Adipocyte (in vitro differentiated cells): ENCODE results near the gene SHISAL1.

ENCODE experiments used
- DNase-seq: peaks from one replicate; pipeline ENCODE4 v3.0.0-alpha.2; 2015; ENCODE audit warnings: low read depth
- H3K27me3 ChIP-seq: replicated peaks from 2 replicates; pipeline ENCODE4 v1.7.0; 2013; ENCODE audit warnings: mild to moderate bottlenecking, low read length, moderate library complexity; ENCODE audit not compliant: control insufficient read depth, insufficient read depth
- H3K36me3 ChIP-seq: 2 replicates; pipeline ENCODE4 v1.7.0; 2013; ENCODE audit warnings: low read length, mild to moderate bottlenecking, moderate library complexity; ENCODE audit not compliant: control insufficient read depth, insufficient read depth, severe bottlenecking
- H3K4me1 ChIP-seq: 2 replicates; pipeline ENCODE4 v1.7.0; 2013; ENCODE audit warnings: mild to moderate bottlenecking, low read length, moderate library complexity; ENCODE audit not compliant: control insufficient read depth, insufficient read depth
- H3K4me3 ChIP-seq: 2 replicates; pipeline ENCODE4 v1.7.0; 2013; ENCODE audit warnings: mild to moderate bottlenecking, low read length, moderate library complexity
- H3K9ac ChIP-seq: 2 replicates; pipeline ENCODE4 v1.7.0; 2013; ENCODE audit warnings: mild to moderate bottlenecking, low read length, moderate library complexity
- H3K9me3 ChIP-seq: 2 replicates; pipeline ENCODE4 v1.7.0; 2013; ENCODE audit warnings: mild to moderate bottlenecking, low read length, moderate library complexity; ENCODE audit not compliant: control insufficient read depth

The SHISAL1 gene

DNA sequence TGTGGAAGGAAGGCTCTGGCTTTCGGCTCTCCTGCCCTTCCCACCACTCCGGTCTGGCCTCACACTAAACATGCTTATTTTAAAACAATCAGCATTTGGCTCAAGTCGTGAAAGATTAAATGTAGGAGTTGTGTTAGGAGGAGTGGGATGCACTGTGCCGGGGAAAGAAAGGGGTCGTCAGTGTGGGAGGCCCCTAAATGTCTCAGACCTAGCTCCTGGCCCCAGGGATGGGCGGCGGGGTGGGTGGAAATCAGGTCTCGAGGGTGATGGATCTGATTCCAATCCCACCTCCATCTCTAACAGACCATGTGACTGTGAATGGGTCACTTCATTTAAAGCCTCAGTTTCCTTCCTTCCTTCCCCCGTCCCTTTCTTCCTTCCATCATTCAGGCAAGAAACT, 6.9 kb upstream of the SHISAL1 start:
- Histone ChIP-seq H3K36me3 (no peaks in the 10 kb centered on the region), H3K4me3 (no peak overlapping the region), H3K9me3 (no peaks in the 10 kb centered on the region), H3K27me3 (no peaks in the 10 kb centered on the region), H3K4me1 (no peaks in the 10 kb centered on the region), H3K9ac (no peak overlapping the region)
- no peak for DNase-seq

DNA sequence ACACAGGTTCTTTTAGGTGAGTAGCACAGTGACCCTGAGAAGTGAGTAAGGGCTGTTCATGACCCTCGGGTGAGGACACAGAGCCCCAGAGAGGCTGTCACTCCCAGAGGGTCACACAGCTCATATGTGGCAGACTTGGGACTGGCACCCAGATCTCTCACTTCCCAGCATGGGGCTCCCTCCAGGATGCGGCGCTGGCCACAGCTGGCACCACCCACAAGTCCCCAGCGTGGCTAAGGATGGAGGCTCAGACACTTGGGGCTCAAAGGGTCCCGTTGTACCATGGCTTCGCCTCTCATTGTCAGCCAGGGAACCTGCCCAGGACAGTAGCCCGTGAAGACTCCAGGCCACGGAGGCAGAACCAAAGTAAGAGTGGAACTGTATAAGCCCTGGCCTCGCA, 6.0 kb upstream of the SHISAL1 start:
- Histone ChIP-seq H3K4me1 (no peaks in the 10 kb centered on the region), H3K4me3 (no peak overlapping the region), H3K9me3 (no peaks in the 10 kb centered on the region), H3K36me3 (no peaks in the 10 kb centered on the region), H3K9ac (no peak overlapping the region), H3K27me3 (no peaks in the 10 kb centered on the region)
- no peak for DNase-seq

DNA sequence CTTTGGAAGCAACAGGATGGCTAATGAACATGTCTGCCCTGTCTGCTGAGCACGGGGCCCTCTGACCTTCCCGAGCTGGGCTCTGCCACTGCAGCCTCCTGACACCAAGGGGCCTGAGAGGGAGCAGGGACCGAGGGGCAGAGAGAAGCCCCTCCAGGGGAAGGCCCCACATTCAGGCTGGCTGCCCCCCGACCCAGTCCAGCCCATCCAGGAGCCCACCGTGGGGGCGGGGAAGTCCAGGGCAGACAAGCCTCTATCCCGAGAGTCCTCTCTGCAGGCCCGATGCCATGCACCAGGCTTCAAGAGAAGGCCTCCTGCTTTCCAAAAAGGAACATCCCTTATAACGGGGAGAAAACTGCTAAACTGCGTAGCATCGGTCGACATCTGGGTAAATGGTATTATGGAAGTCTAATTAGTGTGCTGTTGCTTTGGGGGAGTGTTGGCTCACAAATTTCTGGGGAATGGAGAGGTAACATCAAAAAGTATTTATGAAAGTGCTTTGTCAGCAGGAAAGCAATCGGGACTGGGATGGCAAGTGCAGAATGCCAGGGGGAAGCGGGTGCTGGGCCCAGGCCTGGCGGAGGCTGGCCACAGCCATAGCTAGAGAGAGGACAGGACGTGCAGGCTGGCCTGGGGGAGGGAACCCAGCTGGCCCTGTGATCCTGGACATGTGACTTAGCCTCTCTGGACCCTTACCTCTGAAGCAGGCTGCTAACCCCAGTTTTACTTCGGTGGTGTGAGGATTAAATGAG, 5.3 kb upstream of the SHISAL1 start:
- Histone ChIP-seq H3K9me3 (no peaks in the 10 kb centered on the region), H3K4me3 (no peak overlapping the region), H3K27me3 (no peaks in the 10 kb centered on the region), H3K4me1 (no peaks in the 10 kb centered on the region), H3K36me3 (no peaks in the 10 kb centered on the region), H3K9ac (no peak overlapping the region)
- no peak for DNase-seq

DNA sequence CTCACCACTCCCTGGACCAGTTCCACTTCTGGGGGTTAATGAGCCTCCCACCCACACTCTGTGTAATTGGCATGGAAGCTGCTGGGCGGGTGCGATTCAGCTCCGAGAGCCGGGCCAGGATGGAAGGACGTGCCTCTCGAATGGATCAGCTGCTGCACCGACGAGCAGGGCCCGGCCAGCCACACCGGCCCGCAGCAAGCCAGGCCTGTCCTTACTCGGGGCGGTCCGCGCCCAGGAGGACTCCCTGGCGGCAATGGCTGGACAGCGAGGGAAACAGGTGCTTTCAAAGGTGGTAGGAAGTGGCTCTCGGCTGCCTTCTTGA, 4.3 kb upstream of the SHISAL1 start:
- no peak for DNase-seq
- H3K27me3 ChIP-seq = no peaks in the 10 kb centered on the region
- H3K4me3 ChIP-seq = no peak overlapping the region

DNA sequence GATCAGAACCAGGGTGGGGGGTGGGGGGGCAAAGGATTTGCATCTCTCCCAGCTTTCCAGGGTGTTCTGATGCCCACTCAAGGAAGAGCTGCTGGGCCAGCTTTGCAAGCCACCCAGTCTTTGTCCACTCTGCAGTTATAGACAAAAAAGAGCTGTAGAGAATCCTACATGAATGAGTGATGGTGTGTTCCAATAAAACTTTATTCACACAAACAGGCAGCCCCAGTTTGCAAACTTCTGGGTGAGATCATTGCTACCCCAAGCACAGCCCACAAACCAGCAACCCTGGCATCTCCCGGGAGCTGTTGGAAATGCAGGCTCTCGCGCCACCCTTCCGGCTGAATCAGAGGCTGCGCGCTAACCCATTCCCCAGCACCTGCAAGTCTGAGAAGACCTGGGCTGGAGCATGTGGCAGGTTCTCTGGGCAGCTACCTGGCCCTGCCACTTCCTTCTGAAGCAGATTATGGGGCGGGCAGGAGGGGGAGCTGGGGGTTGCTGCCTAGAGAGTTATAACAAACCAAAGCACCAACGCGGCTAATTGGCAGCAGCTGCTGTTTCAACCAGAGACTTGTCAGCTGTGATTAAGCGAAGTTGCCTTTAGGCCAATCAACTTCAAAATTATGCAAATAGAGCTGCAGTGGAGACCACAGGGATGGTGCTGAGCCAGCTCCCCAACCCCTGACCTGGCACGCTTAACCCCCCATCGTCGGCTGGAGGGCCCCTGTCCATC, 3.8 kb upstream of the SHISAL1 start:
- H3K9me3 ChIP-seq = no peaks in the 10 kb centered on the region
- no peaks in the 10 kb centered on the region for H3K27me3 ChIP-seq
- H3K36me3 ChIP-seq = no peaks in the 10 kb centered on the region
- no peak overlapping the region for H3K9ac ChIP-seq
- no peak overlapping the region for H3K4me3 ChIP-seq
- no peak for DNase-seq
- H3K4me1 ChIP-seq = peaks cover 9% of the 10 kb centered on the region

More for the DNA sequence above, 4.3 kb upstream of the SHISAL1 start:
- Histone ChIP-seq H3K4me1 (peaks cover 4% of the 10 kb centered on the region), H3K9me3 (no peaks in the 10 kb centered on the region), H3K36me3 (no peaks in the 10 kb centered on the region), H3K9ac (no peak overlapping the region)

DNA sequence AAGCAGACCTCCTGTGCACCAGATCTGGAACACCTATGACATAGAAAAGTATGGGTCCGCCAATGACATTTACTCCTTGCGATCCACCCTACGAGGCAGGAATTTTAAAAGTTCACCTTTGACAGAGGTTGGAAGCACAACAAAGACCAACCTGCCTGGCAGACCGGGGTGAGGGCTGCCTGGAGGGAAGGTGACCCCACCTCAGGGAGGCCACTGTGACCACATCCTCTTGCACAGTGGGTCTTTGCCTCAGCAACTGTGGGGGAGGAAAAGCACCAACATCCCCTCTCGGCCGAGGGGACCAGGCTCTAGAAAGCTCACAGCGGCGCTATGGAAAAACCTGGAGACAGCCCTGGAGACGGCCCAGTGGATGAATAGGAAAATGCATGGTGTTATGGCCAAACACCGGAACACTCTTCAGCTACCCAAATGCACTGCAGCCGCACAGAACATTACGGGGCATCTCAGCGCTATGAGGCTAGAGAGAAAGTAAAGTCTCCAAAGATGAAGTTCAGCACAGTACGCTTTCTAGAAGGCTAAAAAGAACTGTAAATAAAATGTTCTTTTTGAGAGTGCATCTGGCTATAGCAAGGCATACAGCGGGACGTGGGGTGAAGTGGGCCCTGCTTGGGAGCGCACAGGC, 1.8 kb upstream of the SHISAL1 start:
- no peak for DNase-seq
- no peaks in the 10 kb centered on the region for H3K36me3 ChIP-seq
- H3K4me3 ChIP-seq = no peak overlapping the region
- H3K27me3 ChIP-seq = peaks cover 3% of the 10 kb centered on the region
- peaks cover 19% of the 10 kb centered on the region for H3K4me1 ChIP-seq
- H3K9ac ChIP-seq = no peak overlapping the region
- no peaks in the 10 kb centered on the region for H3K9me3 ChIP-seq

DNA sequence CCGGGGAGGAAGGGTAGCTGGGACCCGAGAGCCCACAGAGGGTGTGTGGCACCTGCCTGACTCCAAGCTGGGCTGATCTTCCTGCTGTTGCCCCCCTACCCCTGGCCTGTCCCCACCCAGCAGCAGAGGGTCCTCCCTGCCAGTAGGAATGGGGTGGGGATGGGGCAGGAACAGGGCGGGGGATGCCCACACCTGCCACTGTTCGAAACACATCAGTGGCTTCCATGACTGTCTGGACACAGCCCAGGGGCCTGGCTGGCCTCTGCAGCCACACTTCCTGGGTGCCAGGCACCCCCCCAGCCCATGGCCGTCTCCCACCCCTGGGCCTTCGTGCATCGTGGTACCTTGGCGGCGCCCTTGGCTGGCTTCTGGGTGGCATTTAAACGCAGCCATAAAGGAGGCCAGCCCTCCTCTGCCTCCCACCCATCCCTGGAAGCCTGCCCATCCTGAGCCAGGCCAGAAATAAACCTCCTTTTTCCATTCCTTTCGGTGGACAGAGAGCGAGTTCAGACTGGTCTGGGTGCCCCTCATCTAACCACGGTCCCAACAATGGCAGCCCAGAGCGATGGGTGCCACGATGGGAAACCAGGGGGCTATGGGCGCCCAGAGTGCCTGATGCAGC, 745 bp upstream of the SHISAL1 start:
- no peak overlapping the region for H3K4me3 ChIP-seq
- DNase-seq = no peak
- H3K4me1 ChIP-seq = peaks cover 28% of the 10 kb centered on the region
- peaks cover 3% of the 10 kb centered on the region for H3K27me3 ChIP-seq
- no peaks in the 10 kb centered on the region for H3K9me3 ChIP-seq
- no peak overlapping the region for H3K9ac ChIP-seq
- H3K36me3 ChIP-seq = no peaks in the 10 kb centered on the region

DNA sequence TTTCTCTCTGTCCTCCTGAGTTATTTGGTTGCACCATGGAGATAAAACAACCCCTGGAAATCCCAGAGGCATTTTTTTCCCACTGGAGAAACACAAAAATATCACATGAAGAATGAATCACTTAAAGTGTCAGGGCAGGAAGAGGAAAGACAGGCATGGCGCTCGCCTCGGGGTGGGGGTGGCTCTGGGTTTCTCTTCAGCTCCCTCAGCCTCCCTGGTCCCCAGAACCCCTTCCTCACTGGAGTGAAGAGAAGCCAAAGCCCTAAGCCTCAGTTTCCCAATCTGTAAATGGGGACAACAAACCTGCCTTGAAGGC, 938 bp downstream of the SHISAL1 start:
- H3K27me3 ChIP-seq = peaks cover 3% of the 10 kb centered on the region
- DNase-seq = peak; percentile 24
- no peaks in the 10 kb centered on the region for H3K36me3 ChIP-seq
- H3K9ac ChIP-seq = no peak overlapping the region
- H3K4me3 ChIP-seq = no peak overlapping the region
- H3K4me1 ChIP-seq = peaks cover 28% of the 10 kb centered on the region
- H3K9me3 ChIP-seq = no peaks in the 10 kb centered on the region

DNA sequence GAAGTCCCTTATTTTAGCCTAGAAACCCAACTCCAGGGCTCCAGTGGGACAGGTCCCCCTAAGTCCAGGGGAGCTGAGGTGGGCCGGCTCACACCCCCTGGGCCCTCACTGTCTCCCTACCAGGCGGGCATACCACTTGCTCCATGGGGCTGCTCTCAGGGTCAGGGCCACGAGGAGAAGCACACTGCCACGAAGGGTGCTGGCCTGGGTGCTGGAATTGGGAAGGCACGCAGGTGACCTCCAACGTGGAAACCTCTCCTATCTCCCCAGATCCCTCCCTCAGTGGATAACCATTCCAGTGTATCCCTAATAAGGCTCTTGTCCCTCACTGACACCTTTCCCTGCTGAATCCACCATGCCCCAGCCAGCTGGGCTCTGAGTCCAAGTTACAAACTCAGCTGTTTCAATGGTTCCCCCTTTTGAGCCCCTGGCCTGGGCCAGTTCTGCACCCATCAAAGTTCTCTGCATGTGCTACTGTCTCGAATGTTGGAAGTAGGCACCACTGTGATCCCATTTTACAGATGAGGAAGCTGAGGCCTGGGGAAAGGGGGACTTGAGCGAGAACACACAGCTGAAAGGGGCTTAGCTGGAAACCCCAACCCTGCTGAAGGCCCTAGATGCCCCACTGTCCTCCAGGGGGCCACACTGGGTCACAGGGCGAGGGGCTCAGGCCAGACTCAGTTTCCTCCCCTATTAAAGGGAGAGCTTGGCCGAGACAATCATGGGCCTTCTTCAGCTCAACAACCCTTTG, 1.5 kb downstream of the SHISAL1 start:
- Histone ChIP-seq H3K36me3 (no peaks in the 10 kb centered on the region), H3K9me3 (no peaks in the 10 kb centered on the region), H3K4me3 (no peak overlapping the region), H3K9ac (no peak overlapping the region), H3K27me3 (peaks cover 3% of the 10 kb centered on the region), H3K4me1 (peaks cover 28% of the 10 kb centered on the region)
- no peak for DNase-seq

DNA sequence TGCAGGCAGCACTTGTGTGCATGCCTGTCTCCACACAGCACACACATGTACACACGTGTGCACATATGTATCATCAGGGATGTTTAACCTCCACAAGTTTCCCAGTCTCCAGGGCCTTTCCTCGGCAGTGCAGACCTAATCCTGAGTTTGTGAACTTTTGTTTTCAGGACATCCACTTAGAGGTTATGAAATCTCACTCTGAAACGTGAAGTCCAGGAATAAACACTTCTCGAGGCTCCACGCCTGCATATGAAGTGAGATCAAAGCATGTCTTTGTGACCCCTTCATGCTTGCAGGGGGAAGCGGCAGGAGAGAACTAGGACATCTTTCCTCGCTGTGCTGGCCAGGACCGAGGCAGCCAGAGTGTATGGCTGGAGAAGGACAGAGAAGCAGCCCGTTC, 3.1 kb downstream of the SHISAL1 start:
- Histone ChIP-seq H3K4me3 (no peak overlapping the region), H3K9ac (peak overlapping the region; percentile 28), H3K4me1 (peaks cover 28% of the 10 kb centered on the region)

DNA sequence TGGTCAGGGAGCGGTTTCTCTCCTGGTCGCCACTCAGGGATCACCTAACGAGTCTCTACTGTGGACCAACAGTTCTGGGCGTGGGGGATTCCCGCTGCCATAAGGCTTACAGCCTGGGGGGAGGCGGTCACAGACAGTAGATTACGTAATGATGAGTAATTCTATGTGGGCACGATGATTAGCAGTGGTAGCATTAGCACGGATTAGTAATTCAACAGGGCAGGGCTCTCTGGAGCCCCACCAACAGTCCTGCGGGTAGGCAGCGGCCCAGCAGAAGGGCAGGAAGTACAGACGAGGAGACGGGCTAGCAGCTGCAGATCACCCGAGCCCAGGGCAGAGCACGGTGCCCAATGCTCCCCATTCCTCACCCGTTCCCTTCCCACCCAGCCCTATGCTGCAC, 3.6 kb downstream of the SHISAL1 start:
- H3K9ac ChIP-seq = peak overlapping the region; percentile 28
- peak; percentile 87 for DNase-seq

More for the DNA sequence above, 3.1 kb downstream of the SHISAL1 start:
- Histone ChIP-seq H3K36me3 (no peaks in the 10 kb centered on the region), H3K9me3 (no peaks in the 10 kb centered on the region), H3K27me3 (peaks cover 3% of the 10 kb centered on the region)
- no peak for DNase-seq

More for the DNA sequence above, 3.6 kb downstream of the SHISAL1 start:
- Histone ChIP-seq H3K27me3 (peaks cover 3% of the 10 kb centered on the region), H3K4me3 (no peak overlapping the region), H3K4me1 (peaks cover 33% of the 10 kb centered on the region), H3K36me3 (no peaks in the 10 kb centered on the region), H3K9me3 (no peaks in the 10 kb centered on the region)
